VCaP (cell line): ENCODE results near the gene PKNOX2.

Experiments used
- H3K27ac ChIP-seq: fragments of 450-650 bp; 2 replicates; pipeline ENCODE4 v1.5.1; 2017
- TF ChIP-seq, protein P1 (sequence below): fragments of 450-650 bp; conservative IDR thresholded peaks from 2 replicates; pipeline ENCODE4 v1.5.1; 2017; ENCODE audit warnings: mild to moderate bottlenecking, moderate library complexity

PKNOX2 gene

GRCh38 chr11:125264100-125265022 lies 99.8 kb downstream of the PKNOX2 start:
- TF ChIP-seq, protein P1, sequence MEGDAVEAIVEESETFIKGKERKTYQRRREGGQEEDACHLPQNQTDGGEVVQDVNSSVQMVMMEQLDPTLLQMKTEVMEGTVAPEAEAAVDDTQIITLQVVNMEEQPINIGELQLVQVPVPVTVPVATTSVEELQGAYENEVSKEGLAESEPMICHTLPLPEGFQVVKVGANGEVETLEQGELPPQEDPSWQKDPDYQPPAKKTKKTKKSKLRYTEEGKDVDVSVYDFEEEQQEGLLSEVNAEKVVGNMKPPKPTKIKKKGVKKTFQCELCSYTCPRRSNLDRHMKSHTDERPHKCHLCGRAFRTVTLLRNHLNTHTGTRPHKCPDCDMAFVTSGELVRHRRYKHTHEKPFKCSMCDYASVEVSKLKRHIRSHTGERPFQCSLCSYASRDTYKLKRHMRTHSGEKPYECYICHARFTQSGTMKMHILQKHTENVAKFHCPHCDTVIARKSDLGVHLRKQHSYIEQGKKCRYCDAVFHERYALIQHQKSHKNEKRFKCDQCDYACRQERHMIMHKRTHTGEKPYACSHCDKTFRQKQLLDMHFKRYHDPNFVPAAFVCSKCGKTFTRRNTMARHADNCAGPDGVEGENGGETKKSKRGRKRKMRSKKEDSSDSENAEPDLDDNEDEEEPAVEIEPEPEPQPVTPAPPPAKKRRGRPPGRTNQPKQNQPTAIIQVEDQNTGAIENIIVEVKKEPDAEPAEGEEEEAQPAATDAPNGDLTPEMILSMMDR, result no peak
- no peak overlapping the region for H3K27ac ChIP-seq

- TF ChIP-seq, protein P1, result no peak
- H3K27ac ChIP-seq, result no peak overlapping the region
These were observed 103.0 kb downstream of the PKNOX2 start for GRCh38 chr11:125267548-125267947.

DNA sequence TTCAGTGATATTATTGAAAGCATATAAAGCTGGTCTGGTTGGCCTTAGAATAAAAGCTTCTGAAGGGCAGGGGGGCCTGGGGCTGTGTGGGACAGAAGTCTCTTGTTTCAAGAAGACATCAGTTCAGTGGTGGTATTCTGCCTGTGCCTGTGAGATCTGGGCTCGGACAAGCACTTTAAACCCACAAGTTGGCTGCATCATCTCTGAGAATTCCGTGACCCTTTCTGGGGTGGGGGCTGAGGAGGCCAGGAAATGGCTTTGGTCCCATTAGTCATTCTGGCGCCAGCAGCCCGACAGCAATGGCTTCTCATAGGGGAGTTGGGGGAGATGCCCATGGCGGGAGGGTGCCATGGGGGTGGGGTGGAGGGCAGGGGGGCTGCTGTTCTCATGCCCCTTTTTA lies 104.1 kb downstream of the PKNOX2 start:
- H3K27ac ChIP-seq, result no peak overlapping the region
- TF ChIP-seq, protein P1, result no peak

GRCh38 chr11:125270106-125270505 lies 105.6 kb downstream of the PKNOX2 start:
- TF ChIP-seq, protein P1, result no peak
- no peak overlapping the region for H3K27ac ChIP-seq

DNA sequence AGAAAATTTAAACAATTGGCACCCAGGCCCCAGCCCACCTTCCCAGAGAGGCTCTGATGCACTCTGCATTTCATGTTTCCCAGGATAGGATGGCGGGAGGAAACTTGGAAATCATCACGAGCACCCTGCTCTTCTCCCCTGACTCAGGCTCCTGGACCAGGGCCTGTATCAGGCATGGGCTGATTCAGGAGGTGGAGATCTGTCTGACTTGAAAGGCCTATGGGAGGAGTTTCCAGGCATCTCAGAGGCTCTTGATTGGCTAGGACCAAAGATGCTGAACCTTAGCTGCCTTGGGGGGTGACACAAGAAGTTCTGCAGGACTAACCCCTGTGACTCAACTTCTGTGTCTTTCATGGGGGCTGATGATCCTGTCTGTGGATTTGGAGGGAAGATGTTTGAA lies 106.2 kb downstream of the PKNOX2 start:
- no peak overlapping the region; the same call in 1 of the 2 replicates for H3K27ac ChIP-seq
- TF ChIP-seq, protein P1, result no peak

- TF ChIP-seq, protein P1, result no peak
- H3K27ac ChIP-seq, result peak overlapping the region; percentile 88; the same call in 1 of the 2 replicates
These were observed 107.0 kb downstream of the PKNOX2 start for GRCh38 chr11:125271483-125272091.

DNA sequence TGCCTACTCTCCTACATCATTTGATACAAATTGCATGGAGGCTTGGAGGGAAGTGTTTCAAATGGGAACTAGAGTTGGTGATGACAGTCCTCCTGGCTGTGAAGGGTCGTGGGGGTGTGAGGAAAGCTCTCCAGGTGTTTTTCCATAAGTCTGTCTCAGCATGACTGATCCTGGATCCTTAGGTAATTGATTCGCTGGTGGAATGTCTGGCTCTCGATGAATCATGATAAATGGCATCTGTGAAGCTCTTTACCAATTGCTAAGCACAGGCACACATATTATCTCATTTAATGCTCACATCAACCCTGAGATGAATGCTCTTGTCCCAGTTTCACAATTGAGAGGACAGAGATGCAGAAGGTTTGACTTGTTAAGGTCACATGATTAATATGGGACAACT lies 107.5 kb downstream of the PKNOX2 start:
- TF ChIP-seq, protein P1, result no peak
- H3K27ac ChIP-seq, result peak overlapping the region; percentile 88; the same call in 1 of the 2 replicates
